GM12873 (cell line): ENCODE measurements around the gene GGA3.

ENCODE experiments used
- TF ChIP-seq, protein P1 (sequence below): IDR thresholded peaks from 2 replicates; pipeline ENCODE4 v1.5.1; 2012; ENCODE audit warnings: low read depth, mild to moderate bottlenecking, moderate library complexity, low read length, control low read depth; ENCODE audit not compliant: insufficient read depth; ENCODE audit errors: missing control alignments

Gene GGA3

DNA sequence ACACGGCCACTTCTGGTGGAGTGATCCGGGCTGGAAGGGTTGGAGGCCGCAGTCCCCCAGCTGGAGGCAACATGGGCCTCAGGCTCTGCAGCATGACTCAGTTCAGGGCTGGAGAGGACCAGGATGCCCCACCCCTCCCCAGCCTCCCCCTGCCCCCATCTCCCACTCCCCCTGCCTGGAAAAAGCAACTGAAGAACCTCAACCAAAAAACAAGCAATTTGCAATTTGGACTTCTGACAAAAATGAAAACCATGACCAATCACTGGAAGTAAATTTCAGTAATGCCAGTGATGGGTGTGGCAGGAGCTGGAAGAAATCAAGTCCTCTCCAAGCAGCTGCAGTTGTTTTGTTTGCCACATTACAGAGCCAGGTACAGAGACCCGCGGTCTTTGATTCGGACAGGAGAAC is 16.3 kb upstream of the GGA3 start:
- TF ChIP-seq, protein P1, sequence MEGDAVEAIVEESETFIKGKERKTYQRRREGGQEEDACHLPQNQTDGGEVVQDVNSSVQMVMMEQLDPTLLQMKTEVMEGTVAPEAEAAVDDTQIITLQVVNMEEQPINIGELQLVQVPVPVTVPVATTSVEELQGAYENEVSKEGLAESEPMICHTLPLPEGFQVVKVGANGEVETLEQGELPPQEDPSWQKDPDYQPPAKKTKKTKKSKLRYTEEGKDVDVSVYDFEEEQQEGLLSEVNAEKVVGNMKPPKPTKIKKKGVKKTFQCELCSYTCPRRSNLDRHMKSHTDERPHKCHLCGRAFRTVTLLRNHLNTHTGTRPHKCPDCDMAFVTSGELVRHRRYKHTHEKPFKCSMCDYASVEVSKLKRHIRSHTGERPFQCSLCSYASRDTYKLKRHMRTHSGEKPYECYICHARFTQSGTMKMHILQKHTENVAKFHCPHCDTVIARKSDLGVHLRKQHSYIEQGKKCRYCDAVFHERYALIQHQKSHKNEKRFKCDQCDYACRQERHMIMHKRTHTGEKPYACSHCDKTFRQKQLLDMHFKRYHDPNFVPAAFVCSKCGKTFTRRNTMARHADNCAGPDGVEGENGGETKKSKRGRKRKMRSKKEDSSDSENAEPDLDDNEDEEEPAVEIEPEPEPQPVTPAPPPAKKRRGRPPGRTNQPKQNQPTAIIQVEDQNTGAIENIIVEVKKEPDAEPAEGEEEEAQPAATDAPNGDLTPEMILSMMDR, result no peak

DNA sequence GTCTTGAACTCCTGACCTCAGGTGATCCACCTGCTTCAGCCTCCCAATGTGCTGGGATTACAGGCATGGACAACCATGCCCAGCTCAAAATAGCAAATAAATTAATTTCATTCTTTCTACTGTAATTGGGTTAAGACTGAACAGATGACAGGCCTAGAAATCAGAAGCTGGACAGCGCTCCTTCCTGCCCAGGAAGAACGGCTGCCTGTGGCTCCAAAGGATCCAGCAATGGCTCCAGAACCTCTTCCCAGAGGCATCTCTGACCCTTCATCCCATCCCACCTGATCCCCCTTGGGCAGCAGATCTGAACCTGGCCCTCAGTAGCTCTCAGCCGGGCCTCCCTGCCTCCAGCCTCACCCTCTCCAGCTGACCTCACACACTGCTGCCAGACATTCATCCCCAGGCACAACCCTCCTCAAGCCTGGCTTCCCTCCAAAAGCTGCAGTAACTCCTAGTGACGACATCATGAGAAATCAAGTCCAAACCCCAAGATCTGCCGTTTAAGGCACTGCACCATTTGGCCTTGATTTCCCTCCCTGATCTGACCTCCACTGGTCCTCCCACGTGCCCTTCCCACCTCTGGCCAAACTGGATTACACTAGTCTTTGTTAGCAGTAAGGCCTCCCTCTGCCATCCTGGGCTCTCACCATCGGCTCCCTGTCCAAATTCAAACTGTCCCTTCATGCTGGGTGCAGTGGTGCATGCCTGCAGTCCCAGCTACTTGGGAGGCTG is 12.7 kb upstream of the GGA3 start:
- TF ChIP-seq, protein P1, result no peak

DNA sequence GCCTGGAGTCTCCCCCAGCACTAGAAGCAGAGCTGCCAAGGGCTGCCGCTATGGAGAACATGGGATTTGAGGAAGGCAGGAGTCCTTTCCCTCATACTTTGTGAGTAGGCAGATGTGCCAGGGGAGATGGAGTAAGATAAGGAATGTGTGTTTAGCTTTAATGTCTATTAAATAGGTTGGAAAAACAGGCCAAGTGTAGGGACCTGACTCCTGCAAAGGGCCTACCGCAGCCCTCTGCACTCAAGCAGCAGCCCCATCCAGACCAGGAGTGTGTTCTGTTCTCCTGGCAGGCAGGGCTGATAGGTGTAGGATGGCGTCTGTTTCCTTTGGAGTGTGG is 11.4 kb upstream of the GGA3 start:
- TF ChIP-seq, protein P1, result no peak

DNA sequence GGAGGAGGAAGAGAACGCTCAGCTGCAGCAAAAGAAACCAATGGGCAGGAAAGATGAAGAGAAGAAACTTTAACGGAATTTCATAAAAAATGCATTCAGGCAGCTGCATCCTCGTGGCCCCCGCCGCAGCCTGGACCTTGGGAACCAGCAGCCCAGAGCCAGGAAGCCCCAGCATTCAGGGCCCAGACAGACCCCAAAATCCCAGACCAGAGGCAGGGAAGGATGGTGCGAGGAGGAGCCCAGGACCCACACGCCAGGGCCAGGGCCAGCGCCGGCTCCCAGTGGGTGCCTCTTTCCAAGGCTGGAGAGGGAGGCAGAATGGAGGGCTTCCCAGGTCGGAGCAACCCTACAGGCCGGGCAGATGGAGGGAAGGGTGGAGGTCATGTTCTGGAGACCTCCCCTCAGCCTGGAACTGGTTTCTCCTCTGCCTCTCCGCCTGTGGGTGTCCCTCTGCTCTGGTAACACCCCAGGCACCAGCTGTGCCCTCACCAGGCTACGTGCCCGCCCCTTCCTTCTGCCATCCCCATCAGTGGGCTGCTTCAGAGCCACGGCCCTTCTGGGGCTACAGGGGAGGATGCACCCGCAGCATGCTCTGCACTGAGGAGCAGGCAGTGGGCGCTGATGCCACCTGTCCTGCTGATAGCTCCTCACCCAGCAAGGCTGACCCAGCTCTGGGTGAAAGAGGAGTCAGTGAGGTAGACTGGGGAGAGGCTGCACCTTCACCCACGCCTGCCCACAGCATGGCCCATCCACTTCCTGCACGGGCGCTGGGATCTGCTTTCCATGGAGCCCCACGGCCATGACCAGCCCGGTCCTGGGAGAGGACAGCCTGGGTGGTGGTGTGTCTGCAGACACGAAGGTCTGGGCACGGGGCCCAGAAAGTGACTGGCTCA is 10.8 kb upstream of the GGA3 start:
- TF ChIP-seq, protein P1, result no peak

DNA sequence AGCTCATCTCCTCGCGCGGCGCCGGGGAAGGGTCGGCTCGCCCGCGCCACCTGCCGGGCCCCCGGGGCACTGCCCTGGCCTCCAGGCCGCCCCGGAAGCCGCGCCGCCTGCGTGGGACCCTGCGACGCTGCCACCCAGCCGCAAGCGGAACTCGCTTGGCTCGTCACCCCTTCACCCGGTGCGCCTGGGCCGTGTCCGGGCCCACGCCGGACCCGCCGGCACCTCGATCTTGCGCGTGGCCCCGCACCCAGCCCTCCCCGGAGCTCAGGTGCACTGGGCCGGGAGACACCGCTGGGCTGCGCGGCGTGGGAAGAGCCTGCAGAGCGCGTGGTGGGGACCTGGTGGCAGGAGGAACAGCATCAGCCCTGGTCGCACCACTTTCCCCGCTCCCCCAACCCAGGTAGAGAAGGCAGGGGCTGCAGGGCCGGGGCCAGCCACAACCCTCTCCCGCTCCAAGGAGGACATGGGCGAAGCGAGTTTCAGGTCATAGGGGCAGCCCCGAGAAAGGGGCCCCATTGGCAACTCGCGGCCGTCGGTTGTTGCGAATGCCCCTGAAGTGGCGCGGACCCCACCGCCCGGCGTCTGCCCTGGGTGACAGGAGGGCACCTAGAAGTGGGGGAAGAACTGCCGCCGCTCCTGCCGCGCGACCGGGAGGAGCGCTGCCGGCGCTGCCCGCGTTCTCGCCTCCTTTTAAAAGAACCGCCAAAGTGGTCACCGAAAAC is 10.0 kb upstream of the GGA3 start:
- TF ChIP-seq, protein P1, result peak; percentile 70

DNA sequence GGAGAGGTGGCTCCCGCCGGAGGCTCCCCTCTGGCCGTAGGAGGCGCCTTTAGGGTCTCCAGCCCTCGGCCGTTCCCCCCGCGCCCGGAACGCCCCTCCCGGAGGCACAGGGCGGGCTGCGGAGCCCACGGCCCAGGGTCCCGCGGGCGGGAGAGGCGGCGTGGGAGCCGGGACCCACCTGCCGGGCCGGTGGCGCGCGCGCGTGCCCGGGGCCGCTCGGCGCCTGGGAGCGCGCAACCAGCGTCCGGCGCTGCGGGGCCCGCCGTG is 9.5 kb upstream of the GGA3 start, which contains the start of gene MIF4GD:
Gene MIF4GD, minus strand, starts transcription at position 266 of the 267 bp plus-strand sequence. CDS start 1,036 bp downstream, outside the sequence.
- TF ChIP-seq, protein P1, result no peak
